ENCODE measurements around the gene MYH10. TPM values are rescaled to one million over a fixed set of nuclear protein-coding genes. Genes with fewer than 3 reads are reported as not detected.

The MYH10 gene
- total RNA-seq, 2 donors from 2014 or later, result 23.3 to 30.3 TPM

DNA sequence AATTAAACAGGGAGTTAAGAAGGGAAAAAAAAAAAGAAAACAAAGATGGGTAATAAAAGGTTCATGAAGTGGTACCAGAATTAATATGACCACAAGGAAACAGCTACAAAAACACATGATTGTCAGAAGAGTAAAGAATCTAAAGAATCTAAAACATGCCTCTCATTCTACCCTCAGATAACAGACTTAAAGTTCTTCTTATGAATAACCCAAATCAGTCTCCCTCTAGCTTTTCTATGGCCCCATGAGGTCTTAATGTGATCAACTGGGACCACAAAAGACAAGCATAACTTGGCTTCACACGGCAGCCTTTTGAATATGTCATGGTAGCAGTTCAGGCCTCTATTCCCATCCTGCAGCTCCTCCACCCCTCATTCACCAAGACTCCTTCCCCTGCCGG is 6.9 kb downstream of the MYH10 start:
- intact Hi-C loops (cut with DNase I), result no loop called here
- H3K27me3 ChIP-seq, result no peaks in the 10 kb centered on the region
- H3K4me3 ChIP-seq, result no peak overlapping the region
- H3K4me1 ChIP-seq, result no peaks in the 10 kb centered on the region
- TF ChIP-seq POLR2A (IDR thresholded peaks at IDR 0.05) (no peak), CTCF (IDR thresholded peaks at IDR 0.05) (no peak)
- H3K9me3 ChIP-seq, result no peaks in the 10 kb centered on the region
- ATAC-seq, result no peak
- WGBS, 2 donors, result 87 to 88% methylated on average over 2 of the region's 2 CpGs
- H3K27ac ChIP-seq, result no peak overlapping the region
- DNase-seq, result no peak
- H3K36me3 ChIP-seq (replicated peaks in 1 of 2; ENCODE audit: insufficient read depth in 1 of 2, low read depth in 2 of 2), result no peaks in the 10 kb centered on the region

DNA sequence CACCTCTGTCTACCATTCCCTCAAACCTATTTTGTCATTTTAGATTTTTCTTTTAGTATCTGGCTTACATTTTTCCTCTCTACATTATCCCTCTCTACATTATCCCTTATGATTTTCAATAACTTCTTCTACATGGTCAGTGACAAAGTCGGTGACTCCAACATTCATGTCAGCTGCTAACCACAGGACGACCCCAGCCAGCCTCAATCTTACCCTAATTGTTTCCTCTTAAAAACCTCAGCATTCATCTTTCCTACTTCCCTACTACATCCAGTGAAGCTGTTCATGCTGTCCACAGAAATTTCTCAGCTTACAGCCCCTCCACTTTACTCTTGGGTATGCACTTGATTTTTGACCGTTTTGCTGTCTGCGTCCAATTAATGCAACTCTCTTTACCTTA is 8.3 kb downstream of the MYH10 start:
- H3K27me3 ChIP-seq, result no peaks in the 10 kb centered on the region
- ATAC-seq (no peak), DNase-seq (no peak)
- no peak overlapping the region for H3K4me3 ChIP-seq
- 89 to 91% methylated on average over 4 of the region's 4 CpGs for WGBS, 2 donors
- TF ChIP-seq POLR2A (IDR thresholded peaks at IDR 0.05), result no peak
- TF ChIP-seq CTCF (IDR thresholded peaks at IDR 0.05), result no peak
- H3K36me3 ChIP-seq (replicated peaks in 1 of 2; ENCODE audit: insufficient read depth in 1 of 2, low read depth in 2 of 2), result no peaks in the 10 kb centered on the region
- intact Hi-C loops (cut with DNase I), result no loop called here
- no peak overlapping the region for H3K27ac ChIP-seq
- H3K9me3 ChIP-seq, result no peaks in the 10 kb centered on the region
- no peaks in the 10 kb centered on the region for H3K4me1 ChIP-seq

DNA sequence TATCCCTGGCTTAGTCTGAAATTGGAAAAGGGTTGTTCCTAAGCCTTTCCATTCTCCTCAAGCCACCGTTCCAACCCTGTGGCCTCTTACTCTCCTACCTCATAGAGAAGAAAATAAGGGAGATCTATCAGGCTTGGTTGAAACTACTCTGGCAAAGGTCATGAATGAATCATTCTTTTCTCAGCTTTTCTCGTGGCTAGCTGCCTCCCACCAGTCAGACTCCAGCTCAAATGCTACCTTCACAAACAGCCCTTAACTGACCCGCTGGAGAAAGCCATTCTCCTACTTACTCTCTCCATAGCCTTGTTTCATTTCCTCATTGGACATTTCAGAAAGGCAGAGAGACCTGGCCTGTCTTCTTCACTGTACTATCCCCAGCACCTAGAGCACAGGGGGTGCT is 8.9 kb downstream of the MYH10 start:
- no peaks in the 10 kb centered on the region for H3K27me3 ChIP-seq
- H3K4me1 ChIP-seq, result no peaks in the 10 kb centered on the region
- intact Hi-C loops (cut with DNase I), result no loop called here
- no peaks in the 10 kb centered on the region for H3K36me3 ChIP-seq (replicated peaks in 1 of 2; ENCODE audit: insufficient read depth in 1 of 2, low read depth in 2 of 2)
- DNase-seq, result no peak
- TF ChIP-seq POLR2A (IDR thresholded peaks at IDR 0.05), result no peak
- no peaks in the 10 kb centered on the region for H3K9me3 ChIP-seq
- H3K27ac ChIP-seq, result no peak overlapping the region
- WGBS, 2 donors, result 76 to 81% methylated on average over 3 of the region's 3 CpGs
- H3K4me3 ChIP-seq, result no peak overlapping the region
- no peak for ATAC-seq

DNA sequence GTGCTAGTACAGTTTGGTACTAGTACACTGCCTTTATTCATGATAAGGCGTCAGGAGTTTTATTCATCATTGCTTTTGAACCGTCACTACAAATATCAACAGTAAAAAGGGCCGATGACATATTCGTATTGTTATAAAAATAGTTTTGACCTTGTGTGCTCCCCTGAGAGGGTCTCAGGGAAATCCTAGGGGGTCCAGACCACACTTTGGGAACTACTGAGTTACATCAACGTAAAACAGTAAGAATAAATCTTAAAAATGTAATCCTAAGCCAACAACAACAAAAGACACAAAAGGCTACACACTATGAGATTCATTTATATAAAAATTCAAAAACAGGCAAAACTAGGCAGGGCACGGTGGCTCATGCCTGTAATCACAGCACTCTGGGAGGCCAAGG is 11.2 kb downstream of the MYH10 start:
- intact Hi-C loops (cut with DNase I), result no loop called here
- no peak overlapping the region for H3K4me3 ChIP-seq
- no peaks in the 10 kb centered on the region for H3K36me3 ChIP-seq (replicated peaks in 1 of 2; ENCODE audit: insufficient read depth in 1 of 2, low read depth in 2 of 2)
- H3K27ac ChIP-seq, result no peak overlapping the region
- DNase-seq (no peak), ATAC-seq (no peak)
- WGBS, 2 donors, result 89 to 90% methylated on average over 6 of the region's 6 CpGs
- H3K27me3 ChIP-seq, result no peaks in the 10 kb centered on the region
- H3K9me3 ChIP-seq, result no peaks in the 10 kb centered on the region
- H3K4me1 ChIP-seq, result no peaks in the 10 kb centered on the region
- no peak for TF ChIP-seq CTCF (IDR thresholded peaks at IDR 0.05)
- no peak for TF ChIP-seq POLR2A (IDR thresholded peaks at IDR 0.05)

- Histone ChIP-seq H3K9me3 (no peaks in the 10 kb centered on the region), H3K27me3 (no peaks in the 10 kb centered on the region), H3K36me3 (replicated peaks in 1 of 2; ENCODE audit: insufficient read depth in 1 of 2, low read depth in 2 of 2) (no peaks in the 10 kb centered on the region), H3K4me1 (no peaks in the 10 kb centered on the region), H3K27ac (no peak overlapping the region), H3K4me3 (no peak overlapping the region)
- ATAC-seq (no peak), DNase-seq (no peak)
- intact Hi-C loops (cut with DNase I), result no loop called here
- TF ChIP-seq POLR2A (IDR thresholded peaks at IDR 0.05) (no peak), CTCF (IDR thresholded peaks at IDR 0.05) (no peak)
- WGBS, 2 donors, result 85 to 88% methylated on average over 3 of the region's 3 CpGs
Measured at GRCh38 chr17:8618825-8619224, 11.7 kb downstream of the MYH10 start.

All from body of pancreas (tissue), 4 donors.